Fibroblast of villous mesenchyme (primary cell): ENCODE results near the gene SYTL3. TPM values are rescaled to one million over a fixed set of nuclear protein-coding genes. Genes with fewer than 3 reads are reported as not detected.

ENCODE experiments used
- DNase-seq: peaks from one replicate; pipeline ENCODE4 v3.0.0-alpha.2; 2010; ENCODE audit warnings: low read depth
- H3K4me3 ChIP-seq: 2 replicates; pipeline ENCODE4 v1.5.1; 2011; ENCODE audit warnings: low read depth, mild to moderate bottlenecking, low read length
- total RNA-seq: library from RNA; depleted of rRNA; stranded (reverse); fragments of >200 nt; gene quantifications from 2 replicates; pipeline ENCODE4 v1.2.3, GENCODE V29; 2012
- TF ChIP-seq, protein P1 (sequence below): IDR thresholded peaks from 2 replicates; pipeline ENCODE4 v1.5.1; 2012; ENCODE audit warnings: low read depth, mild to moderate bottlenecking, low read length; ENCODE audit not compliant: insufficient read depth

SYTL3 gene
- total RNA-seq, 1 donor: 1.7 TPM

DNA sequence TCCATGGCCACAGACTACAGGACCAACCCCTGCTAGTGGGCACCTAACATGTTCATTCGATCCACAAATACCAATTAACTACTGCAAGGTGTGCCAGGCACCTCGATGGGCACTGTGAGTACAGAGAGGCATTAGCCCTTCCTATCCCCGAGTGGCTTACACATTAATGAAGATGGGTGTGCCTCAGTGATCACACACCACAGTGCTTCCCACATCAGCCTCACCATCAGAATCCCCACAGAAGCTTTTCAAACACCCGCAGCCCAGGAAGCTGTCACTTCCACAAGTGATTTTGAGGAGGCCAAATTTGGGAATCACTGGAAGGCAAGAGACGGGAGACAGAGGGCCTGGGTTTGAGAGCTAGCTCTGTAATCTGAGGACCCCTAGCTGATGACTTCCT is 145.7 kb downstream of the SYTL3 start:
- no peak overlapping the region for H3K4me3 ChIP-seq
- TF ChIP-seq, protein P1, sequence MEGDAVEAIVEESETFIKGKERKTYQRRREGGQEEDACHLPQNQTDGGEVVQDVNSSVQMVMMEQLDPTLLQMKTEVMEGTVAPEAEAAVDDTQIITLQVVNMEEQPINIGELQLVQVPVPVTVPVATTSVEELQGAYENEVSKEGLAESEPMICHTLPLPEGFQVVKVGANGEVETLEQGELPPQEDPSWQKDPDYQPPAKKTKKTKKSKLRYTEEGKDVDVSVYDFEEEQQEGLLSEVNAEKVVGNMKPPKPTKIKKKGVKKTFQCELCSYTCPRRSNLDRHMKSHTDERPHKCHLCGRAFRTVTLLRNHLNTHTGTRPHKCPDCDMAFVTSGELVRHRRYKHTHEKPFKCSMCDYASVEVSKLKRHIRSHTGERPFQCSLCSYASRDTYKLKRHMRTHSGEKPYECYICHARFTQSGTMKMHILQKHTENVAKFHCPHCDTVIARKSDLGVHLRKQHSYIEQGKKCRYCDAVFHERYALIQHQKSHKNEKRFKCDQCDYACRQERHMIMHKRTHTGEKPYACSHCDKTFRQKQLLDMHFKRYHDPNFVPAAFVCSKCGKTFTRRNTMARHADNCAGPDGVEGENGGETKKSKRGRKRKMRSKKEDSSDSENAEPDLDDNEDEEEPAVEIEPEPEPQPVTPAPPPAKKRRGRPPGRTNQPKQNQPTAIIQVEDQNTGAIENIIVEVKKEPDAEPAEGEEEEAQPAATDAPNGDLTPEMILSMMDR: no peak
- no peak for DNase-seq

DNA sequence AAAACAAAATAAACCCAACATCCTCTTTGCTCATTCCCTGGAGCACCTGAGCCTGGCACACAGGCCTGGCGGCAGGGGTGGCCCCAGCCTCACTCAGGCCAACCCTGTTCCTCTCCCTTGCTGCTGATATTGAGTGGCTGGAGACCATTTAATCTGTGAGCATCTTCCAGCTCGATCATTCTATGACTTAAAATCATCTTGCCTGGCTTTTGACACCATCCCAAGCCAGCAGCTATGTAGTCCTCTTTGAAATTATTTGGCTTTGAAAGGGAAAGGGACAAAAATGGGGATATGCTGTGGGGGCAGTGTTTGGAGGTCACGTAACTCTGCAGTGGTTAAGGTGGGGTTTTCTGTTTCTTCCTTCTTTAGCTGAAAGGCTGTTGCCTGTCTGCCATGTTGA is 146.5 kb downstream of the SYTL3 start:
- DNase-seq: no peak
- TF ChIP-seq, protein P1: no peak
- H3K4me3 ChIP-seq: no peak overlapping the region

GRCh38 chr6:158797331-158798310 is 147.8 kb downstream of the SYTL3 start:
- peak; percentile 82 for DNase-seq
- TF ChIP-seq, protein P1: no peak
- no peak overlapping the region for H3K4me3 ChIP-seq

GRCh38 chr6:158798311-158798710 is 148.5 kb downstream of the SYTL3 start:
- DNase-seq: no peak
- TF ChIP-seq, protein P1: no peak
- no peak overlapping the region for H3K4me3 ChIP-seq

DNA sequence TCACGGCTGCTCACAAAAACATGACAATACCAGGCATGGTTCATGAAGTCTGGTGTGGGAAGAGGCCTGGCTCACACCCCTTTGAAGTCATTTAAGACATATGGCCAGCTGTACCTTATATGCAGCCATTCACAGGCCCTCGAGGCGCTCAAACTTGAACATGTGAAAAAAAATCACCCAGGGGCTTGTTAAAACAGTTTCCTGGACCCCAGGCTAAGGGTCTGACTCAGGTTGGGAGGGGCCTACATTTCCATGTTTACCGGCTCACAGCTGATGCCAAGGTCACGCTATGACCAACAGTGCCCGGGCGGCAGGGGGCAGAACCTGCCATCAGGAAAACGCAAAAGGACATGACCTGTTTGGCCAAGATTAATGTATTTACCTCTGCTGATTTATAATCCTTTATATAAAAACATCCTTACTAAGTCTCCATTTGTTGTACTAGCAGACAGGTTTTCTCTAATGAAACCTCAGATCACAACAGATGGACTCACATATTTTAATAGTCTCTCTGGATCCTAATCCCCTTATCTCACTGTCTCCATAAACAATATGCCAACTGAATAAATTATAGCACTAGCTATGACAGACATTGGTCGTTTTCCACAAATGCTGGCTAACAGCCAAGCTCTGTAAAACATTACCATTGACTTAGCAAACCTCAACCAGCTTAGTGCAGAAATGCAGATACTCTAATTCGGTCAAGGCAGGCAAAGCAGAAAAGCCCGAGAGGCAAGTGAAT is 149.4 kb downstream of the SYTL3 start:
- no peak overlapping the region for H3K4me3 ChIP-seq
- TF ChIP-seq, protein P1: peak; percentile 13
- DNase-seq: peak; percentile 84

DNA sequence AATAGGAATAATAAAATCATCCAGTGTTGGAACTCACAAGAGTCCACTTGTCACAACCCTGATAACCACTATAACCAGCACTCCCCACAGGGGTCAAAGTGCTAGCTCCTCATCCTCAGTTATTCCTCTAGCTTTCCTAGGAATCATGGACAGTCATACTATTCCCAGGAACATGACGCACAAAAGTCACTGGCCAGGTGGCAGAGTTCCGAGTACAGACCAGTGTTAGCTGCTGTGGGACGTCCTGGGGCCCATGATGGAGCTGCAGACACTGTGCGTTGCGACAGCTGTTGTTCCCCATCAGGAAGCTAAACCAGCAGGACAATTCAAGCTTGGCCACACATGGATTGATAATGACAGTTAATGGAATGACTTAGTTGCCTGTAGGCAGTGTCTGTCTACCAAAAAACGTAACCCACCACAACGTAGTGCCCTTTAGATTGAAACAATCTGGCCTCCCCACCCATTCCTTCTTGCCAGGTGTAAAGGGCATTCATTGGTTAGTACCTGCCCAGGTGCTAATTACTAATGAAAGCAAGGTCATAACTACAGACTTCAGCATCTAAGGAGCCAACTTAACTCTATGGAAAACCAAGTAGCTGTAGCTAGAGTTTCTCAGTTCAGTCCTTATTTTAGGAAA is 151.9 kb downstream of the SYTL3 start:
- H3K4me3 ChIP-seq: no peak overlapping the region
- TF ChIP-seq, protein P1: no peak
- DNase-seq: no peak
